ENCODE measurements around the gene CNFN. TPM values are rescaled to one million over a fixed set of nuclear protein-coding genes. Genes with fewer than 3 reads are reported as not detected.

Gene CNFN
- total RNA-seq, 1 experiment from 2014 or later, result 4.6 TPM

GRCh38 chr19:42410371-42410770, 20.3 kb upstream of the CNFN start:
- POLR2A ChIA-PET, result no interaction called here

GRCh38 chr19:42409477-42409876, 19.4 kb upstream of the CNFN start:
- TF ChIP-seq CTCF (IDR thresholded peaks at IDR 0.05), result no peak
- TF ChIP-seq TCF7L2 (IDR thresholded peaks at IDR 0.05; ENCODE audit: low read depth, low read length), result no peak
- no peak for TF ChIP-seq POLR2AphosphoS5 (IDR thresholded peaks at IDR 0.05; ENCODE audit: low read depth, low read length)
- no peak for TF ChIP-seq REST (IDR thresholded peaks at IDR 0.05; ENCODE audit: insufficient read depth in 1 of 2, low read depth in 2 of 2, low read length in 1 of 2)
- no peak for TF ChIP-seq SIN3A (IDR thresholded peaks at IDR 0.05; ENCODE audit: borderline replicate concordance, insufficient read depth, low read depth, low read length)
- Histone ChIP-seq H3K27me3 (ENCODE audit: control insufficient read depth, insufficient read depth, low read length) (no peaks in the 10 kb centered on the region), H3K36me3 (ENCODE audit: control insufficient read depth, insufficient read depth, low read length) (no peaks in the 10 kb centered on the region), H3K4me3 (ENCODE audit: low read depth in 2 of 2, low read length in 2 of 2) (no peak overlapping the region), H3K9me3 (ENCODE audit: control insufficient read depth, insufficient read depth, low read depth, low read length) (no peaks in the 10 kb centered on the region), H3K4me1 (ENCODE audit: control insufficient read depth, insufficient read depth, low read length) (no peaks in the 10 kb centered on the region), H3K27ac (ENCODE audit: low read length) (no peak overlapping the region)
- in situ Hi-C loops (cut with HindIII; ENCODE audit: low pct_unique_long_range_greater_than_20kb, low sequenced_read_pairs) (no loop called here), intact Hi-C loops (cut with micrococcal nuclease; ENCODE audit: unreplicated experiment) (no loop called here)
- BruUV-seq (replicated peaks), result no TSS peak
- ChIA-PET CTCF (no interaction called here), POLR2A (no interaction called here)
- ATAC-seq, result no peak
- no peak for DNase-seq (ENCODE audit: low read depth, low spot score)

More at GRCh38 chr19:42410371-42410770, 20.3 kb upstream of the CNFN start:
- H3K27me3 ChIP-seq (ENCODE audit: control insufficient read depth, insufficient read depth, low read length), result no peaks in the 10 kb centered on the region
- no peaks in the 10 kb centered on the region for H3K36me3 ChIP-seq (ENCODE audit: control insufficient read depth, insufficient read depth, low read length)
- TF ChIP-seq SIN3A (IDR thresholded peaks at IDR 0.05; ENCODE audit: borderline replicate concordance, insufficient read depth, low read depth, low read length) (no peak), POLR2AphosphoS5 (IDR thresholded peaks at IDR 0.05; ENCODE audit: low read depth, low read length) (no peak), TCF7L2 (IDR thresholded peaks at IDR 0.05; ENCODE audit: low read depth, low read length) (no peak), CTCF (IDR thresholded peaks at IDR 0.05) (no peak), REST (IDR thresholded peaks at IDR 0.05; ENCODE audit: insufficient read depth in 1 of 2, low read depth in 2 of 2, low read length in 1 of 2) (no peak)
- no peak overlapping the region for H3K27ac ChIP-seq (ENCODE audit: low read length)
- no peak overlapping the region for H3K4me3 ChIP-seq (ENCODE audit: low read depth in 2 of 2, low read length in 2 of 2)
- H3K9me3 ChIP-seq (ENCODE audit: control insufficient read depth, insufficient read depth, low read depth, low read length), result no peaks in the 10 kb centered on the region
- ATAC-seq (no peak), DNase-seq (ENCODE audit: low read depth, low spot score) (no peak)
- BruUV-seq (replicated peaks), result no TSS peak
- in situ Hi-C loops (cut with HindIII; ENCODE audit: low pct_unique_long_range_greater_than_20kb, low sequenced_read_pairs) (no loop called here), intact Hi-C loops (cut with micrococcal nuclease; ENCODE audit: unreplicated experiment) (no loop called here)
- CTCF ChIA-PET, result interaction anchor here (0.6 kb wide), 1 partner anchor 112 kb away, joined by 3 read pairs; no protein-coding TSS in a partner anchor
- no peaks in the 10 kb centered on the region for H3K4me1 ChIP-seq (ENCODE audit: control insufficient read depth, insufficient read depth, low read length)

Measured in Panc1 (cell line).